PC-3 (cell line): ENCODE measurements around the gene ILDR1. TPM values are rescaled to one million over a fixed set of nuclear protein-coding genes. Genes with fewer than 3 reads are reported as not detected.

Experiments used
- ATAC-seq: fragments of 200-7000 bp; cut with Tn5 transposase; 2 replicates; pipeline ENCODE4 v1.9.1; 2020; ENCODE audit warnings: mild to moderate bottlenecking, moderate library complexity
- BruUV-seq: library from RNA; stranded (reverse); fragments of 400-500 nt; replicated peaks from 2 replicates; lab custom pipeline; 2021; lab: Mats Ljungman, UMichigan
- CTCF ChIA-PET: fragments of 300-600 bp; sonication (Branson Sonifier 250); formaldehyde crosslinking; loops from one replicate; lab custom pipeline; 2022; ENCODE audit warnings: antibody characterized with exemption; lab: Charles Lee
- POLR2A ChIA-PET: fragments of 300-600 bp; sonication (Branson Sonifier 250); formaldehyde crosslinking; loops from one replicate; lab custom pipeline; 2022; ENCODE audit warnings: antibody characterized with exemption; ENCODE audit not compliant: unreplicated experiment; lab: Charles Lee
- DNase-seq: peaks from one replicate; pipeline ENCODE4 v3.0.0-alpha.2; 2015
- H2AFZ ChIP-seq: fragments of 300-600 bp; sonication (generic); 2 replicates; pipeline ENCODE4 v1.6.0; 2016; ENCODE audit warnings: antibody characterized with exemption, low read length
- H3F3A ChIP-seq: fragments of 300-600 bp; sonication (generic); one replicate; pipeline ENCODE4 v1.6.0; 2017; ENCODE audit warnings: antibody characterized with exemption, low read length, control low read depth, mild to moderate bottlenecking; ENCODE audit not compliant: unreplicated experiment
- H3K27ac ChIP-seq: fragments of 300-600 bp; sonication (generic); 2 replicates; pipeline ENCODE4 v1.5.1; 2016; ENCODE audit warnings: mild to moderate bottlenecking, low read length
- H3K27me3 ChIP-seq: fragments of 300-600 bp; sonication (generic); 2 replicates; pipeline ENCODE4 v1.6.1; 2016; ENCODE audit warnings: low read length, mixed read lengths
- H3K36me3 ChIP-seq: fragments of 300-600 bp; sonication (generic); 2 replicates; pipeline ENCODE4 v1.6.1; 2016; ENCODE audit warnings: low read depth, mixed run types, low read length, mixed read lengths
- H3K4me1 ChIP-seq: fragments of 300-600 bp; sonication (generic); 2 replicates; pipeline ENCODE4 v1.5.1; 2016; ENCODE audit warnings: low read length; ENCODE audit not compliant: insufficient read depth
- H3K4me2 ChIP-seq: fragments of 300-600 bp; sonication (generic); 2 replicates; pipeline ENCODE4 v1.6.0; 2016; ENCODE audit warnings: low read length
- H3K4me3 ChIP-seq: fragments of 300-600 bp; sonication (generic); 2 replicates; pipeline ENCODE4 v1.5.1; 2016; ENCODE audit warnings: mild to moderate bottlenecking, low read length, mixed read lengths
- H3K79me2 ChIP-seq: fragments of 300-600 bp; sonication (generic); 2 replicates; pipeline ENCODE4 v1.6.1; 2017; ENCODE audit warnings: low read length, mixed read lengths
- H3K9ac ChIP-seq: fragments of 300-600 bp; sonication (generic); 2 replicates; pipeline ENCODE4 v1.6.0; 2016; ENCODE audit warnings: mild to moderate bottlenecking, low read length
- H3K9me2 ChIP-seq: fragments of 300-600 bp; sonication (generic); replicated peaks from 2 replicates; pipeline ENCODE4 v1.6.1; 2016; ENCODE audit warnings: mixed run types, low read length, mixed read lengths
- H3K9me3 ChIP-seq: fragments of 300-600 bp; sonication (generic); 2 replicates; pipeline ENCODE4 v1.6.1; 2016; ENCODE audit warnings: low read length, mixed read lengths
- H4K20me1 ChIP-seq: fragments of 300-600 bp; sonication (generic); 2 replicates; pipeline ENCODE4 v1.6.1; 2016; ENCODE audit warnings: low read length, mixed read lengths
- EZH2 ChIP-seq: fragments of 300-600 bp; sonication (generic); IDR thresholded peaks from one replicate; pipeline ENCODE4 v1.6.1; 2017; ENCODE audit warnings: antibody characterized with exemption, mild to moderate bottlenecking, low read length; ENCODE audit not compliant: unreplicated experiment
- EZH2phosphoT487 ChIP-seq: fragments of 300-600 bp; sonication (generic); IDR thresholded peaks from 2 replicates; pipeline ENCODE4 v1.6.1; 2018; ENCODE audit warnings: mild to moderate bottlenecking, antibody characterized with exemption, low read length, borderline replicate concordance
- intact Hi-C: fragments of 100-400 bp; cut with micrococcal nuclease; formaldehyde crosslinking; loops from 2 replicates; pipeline ENCODE4 v1.9.0; 2023
- total RNA-seq: library from RNA; depleted of rRNA; stranded (reverse); fragments of >200 nt; gene quantifications from 2 replicates; pipeline ENCODE4 v1.2.3, GENCODE V29; 2014
- TF ChIP-seq, protein P1 (sequence below): fragments of 300-600 bp; sonication (generic); conservative IDR thresholded peaks from 2 replicates; pipeline ENCODE4 v1.5.1; 2017; ENCODE audit warnings: antibody characterized with exemption, low read depth, mild to moderate bottlenecking, low read length

The ILDR1 gene
- total RNA-seq, 1 experiment from 2014 or later: 5.6 TPM

DNA sequence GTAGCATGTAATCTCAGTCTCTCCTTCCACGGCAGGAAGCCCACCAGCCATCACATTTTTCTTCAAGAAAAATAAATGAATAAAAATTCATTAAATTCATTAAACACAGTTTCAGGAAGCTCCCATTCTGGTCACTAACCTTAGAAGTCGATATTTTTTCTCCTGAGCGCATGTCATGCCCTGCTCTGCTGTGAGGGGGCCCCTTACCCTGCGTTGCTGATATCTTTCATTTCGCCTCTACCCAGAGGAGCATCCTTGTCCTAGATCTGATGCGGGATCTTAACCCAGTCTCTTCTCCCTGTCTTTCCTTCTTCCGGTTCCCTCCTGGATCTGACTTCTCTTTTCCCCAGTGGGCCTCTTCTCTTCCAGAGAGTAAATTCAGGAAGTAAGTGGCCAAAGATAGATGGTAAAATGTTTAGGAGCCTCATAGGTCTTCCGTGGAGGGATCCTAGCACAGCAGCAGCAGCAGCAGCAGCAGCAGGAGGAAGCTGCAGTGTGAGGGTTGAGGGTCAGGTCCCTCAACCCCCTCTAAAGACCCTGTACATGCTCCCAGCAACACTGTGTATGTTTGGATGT lies 1.4 kb upstream of the ILDR1 start:
- CTCF ChIA-PET: no interaction called here
- H3K79me2 ChIP-seq: no peaks in the 10 kb centered on the region

DNA sequence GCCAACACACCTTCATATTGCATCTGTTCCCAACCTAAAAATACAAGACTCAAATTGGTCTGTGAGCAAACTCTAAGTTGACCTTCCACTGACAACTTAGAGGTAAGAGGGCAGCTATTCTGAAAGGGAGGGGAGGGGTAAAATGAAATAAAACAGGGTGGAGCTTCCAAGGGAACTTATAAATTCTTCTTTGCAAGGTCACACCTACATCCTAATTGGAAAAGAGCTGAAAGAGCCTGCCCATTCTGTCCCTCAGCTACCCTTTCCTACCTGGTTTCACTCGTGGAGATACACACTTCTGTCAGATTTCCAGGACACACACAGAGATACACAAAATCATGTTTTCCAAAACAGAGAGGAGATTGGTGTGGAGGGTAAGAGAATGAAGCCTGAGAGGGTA lies 1.0 kb downstream of the ILDR1 start:
- H3K9me2 ChIP-seq: no peaks in the 10 kb centered on the region
- H3F3A ChIP-seq: no peaks in the 10 kb centered on the region
- DNase-seq (no peak), ATAC-seq (no peak)
- H3K9ac ChIP-seq: no peak overlapping the region
- H3K4me3 ChIP-seq: peak overlapping the region; percentile 82
- H3K79me2 ChIP-seq: no peaks in the 10 kb centered on the region
- no peaks in the 10 kb centered on the region for H4K20me1 ChIP-seq
- H3K27ac ChIP-seq: no peak overlapping the region
- H3K9me3 ChIP-seq: no peaks in the 10 kb centered on the region
- no peaks in the 10 kb centered on the region; the same call in 1 of the 2 replicates for H3K36me3 ChIP-seq
- no peak for TF ChIP-seq EZH2phosphoT487
- no peak for TF ChIP-seq EZH2
- TF ChIP-seq, protein P1, sequence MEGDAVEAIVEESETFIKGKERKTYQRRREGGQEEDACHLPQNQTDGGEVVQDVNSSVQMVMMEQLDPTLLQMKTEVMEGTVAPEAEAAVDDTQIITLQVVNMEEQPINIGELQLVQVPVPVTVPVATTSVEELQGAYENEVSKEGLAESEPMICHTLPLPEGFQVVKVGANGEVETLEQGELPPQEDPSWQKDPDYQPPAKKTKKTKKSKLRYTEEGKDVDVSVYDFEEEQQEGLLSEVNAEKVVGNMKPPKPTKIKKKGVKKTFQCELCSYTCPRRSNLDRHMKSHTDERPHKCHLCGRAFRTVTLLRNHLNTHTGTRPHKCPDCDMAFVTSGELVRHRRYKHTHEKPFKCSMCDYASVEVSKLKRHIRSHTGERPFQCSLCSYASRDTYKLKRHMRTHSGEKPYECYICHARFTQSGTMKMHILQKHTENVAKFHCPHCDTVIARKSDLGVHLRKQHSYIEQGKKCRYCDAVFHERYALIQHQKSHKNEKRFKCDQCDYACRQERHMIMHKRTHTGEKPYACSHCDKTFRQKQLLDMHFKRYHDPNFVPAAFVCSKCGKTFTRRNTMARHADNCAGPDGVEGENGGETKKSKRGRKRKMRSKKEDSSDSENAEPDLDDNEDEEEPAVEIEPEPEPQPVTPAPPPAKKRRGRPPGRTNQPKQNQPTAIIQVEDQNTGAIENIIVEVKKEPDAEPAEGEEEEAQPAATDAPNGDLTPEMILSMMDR: no peak
- peak overlapping the region; percentile 97 for H2AFZ ChIP-seq
- BruUV-seq: no TSS peak
- peak overlapping the region; percentile 91 for H3K4me2 ChIP-seq
- intact Hi-C loops: no loop called here
- peaks cover 7% of the 10 kb centered on the region for H3K4me1 ChIP-seq
- ChIA-PET POLR2A (interaction anchor here (0.6 kb wide), 1 partner anchor 161 kb away, joined by 3 read pairs; no protein-coding TSS in a partner anchor), CTCF (no interaction called here)
- no peaks in the 10 kb centered on the region for H3K27me3 ChIP-seq

More for the DNA sequence above, 1.4 kb upstream of the ILDR1 start:
- H3K9me3 ChIP-seq: no peaks in the 10 kb centered on the region
- no peaks in the 10 kb centered on the region for H4K20me1 ChIP-seq
- no peaks in the 10 kb centered on the region for H3K9me2 ChIP-seq
- H3K27me3 ChIP-seq: no peaks in the 10 kb centered on the region
- no peaks in the 10 kb centered on the region for H3K36me3 ChIP-seq
- no peaks in the 10 kb centered on the region for H3F3A ChIP-seq
- H3K4me1 ChIP-seq: peaks cover 7% of the 10 kb centered on the region
- POLR2A ChIA-PET: no interaction called here
- H3K4me3 ChIP-seq: no peak overlapping the region
- ATAC-seq: no peak
- DNase-seq: no peak
- no TSS peak for BruUV-seq
- peak overlapping the region; percentile 32; the same call in 1 of the 2 replicates for H2AFZ ChIP-seq
- H3K9ac ChIP-seq: no peak overlapping the region
- H3K4me2 ChIP-seq: no peak overlapping the region
- intact Hi-C loops: no loop called here
- no peak overlapping the region for H3K27ac ChIP-seq
- TF ChIP-seq EZH2phosphoT487: no peak
- no peak for TF ChIP-seq EZH2
- TF ChIP-seq, protein P1: no peak

DNA sequence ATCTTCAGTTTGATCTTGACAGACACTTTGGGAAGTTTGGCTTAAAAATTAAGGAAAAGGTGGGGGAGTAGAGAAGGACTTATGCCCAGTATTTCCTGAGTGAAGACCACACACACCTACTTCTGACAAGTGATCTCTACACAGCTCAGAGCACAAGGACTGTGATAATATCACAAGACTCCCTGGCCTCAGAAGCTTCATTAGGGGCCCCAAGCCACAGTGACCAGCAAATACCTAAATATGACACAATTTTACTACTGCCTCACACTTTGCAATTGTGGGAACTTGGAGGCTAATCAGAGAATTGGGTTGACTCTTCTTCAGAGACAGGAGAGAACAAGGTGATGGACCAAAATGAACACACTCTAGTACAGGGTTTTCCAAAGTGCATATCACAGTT lies 2.6 kb downstream of the ILDR1 start:
- intact Hi-C loops: no loop called here

More for the DNA sequence above, 2.6 kb downstream of the ILDR1 start:
- ChIA-PET POLR2A (no interaction called here), CTCF (no interaction called here)
- TF ChIP-seq, protein P1: no peak
- TF ChIP-seq EZH2phosphoT487 (no peak), EZH2 (no peak)
- Histone ChIP-seq H3K4me3 (no peak overlapping the region), H3K9ac (no peak overlapping the region), H3K9me3 (no peaks in the 10 kb centered on the region), H3K4me2 (no peak overlapping the region), H3K36me3 (no peaks in the 10 kb centered on the region; the same call in 1 of the 2 replicates), H3K27ac (no peak overlapping the region), H3F3A (no peaks in the 10 kb centered on the region), H4K20me1 (no peaks in the 10 kb centered on the region), H3K9me2 (no peaks in the 10 kb centered on the region), H3K4me1 (peaks cover 7% of the 10 kb centered on the region), H2AFZ (no peak overlapping the region), H3K79me2 (no peaks in the 10 kb centered on the region), H3K27me3 (no peaks in the 10 kb centered on the region)
- no TSS peak for BruUV-seq
- ATAC-seq (no peak), DNase-seq (no peak)
